CD8-positive, alpha-beta memory T cell (primary cell): ENCODE data around the gene SVIL. TPM values are rescaled to one million over a fixed set of nuclear protein-coding genes. Genes with fewer than 3 reads are reported as not detected.
"Not testable (repeated sequence)": the region's sequence is repeated elsewhere in the genome, so short reads cannot be mapped to it uniquely, and the experiment has no call there.

Source experiments
- CTCF ChIA-PET: fragments of 350-600 bp; sonication (Branson Sonifier 250); formaldehyde crosslinking; loops from one replicate; lab custom pipeline; 2021; ENCODE audit warnings: antibody characterized with exemption; lab: Charles Lee
- POLR2A ChIA-PET: fragments of 350-600 bp; sonication (Branson Sonifier 250); formaldehyde crosslinking; loops from one replicate; lab custom pipeline; 2021; ENCODE audit warnings: antibody characterized with exemption; lab: Charles Lee
- DNase-seq, 5 donors: peaks; one replicate each; pipeline versions ENCODE4 v3.0.0 to v3.0.0-alpha.2; 2020 to 2022; ENCODE audit warnings: mixed read lengths in 1 of 5
- H3K27ac ChIP-seq: one replicate; pipeline ENCODE4 v1.7.0; 2013; ENCODE audit warnings: low read depth, mild to moderate bottlenecking, low read length, moderate library complexity
- H3K27me3 ChIP-seq: 2 replicates; pipeline ENCODE4 v1.7.0; 2013; ENCODE audit warnings: low read length, mild to moderate bottlenecking; ENCODE audit not compliant: insufficient read depth, poor library complexity, severe bottlenecking
- H3K36me3 ChIP-seq: 2 replicates; pipeline ENCODE4 v1.7.0; 2013; ENCODE audit warnings: mild to moderate bottlenecking, low read length, moderate library complexity; ENCODE audit not compliant: insufficient read depth
- H3K4me1 ChIP-seq: 2 replicates; pipeline ENCODE4 v1.7.0; 2013; ENCODE audit warnings: mild to moderate bottlenecking, low read length, moderate library complexity; ENCODE audit not compliant: insufficient read depth
- H3K4me3 ChIP-seq: 2 replicates; pipeline ENCODE4 v1.7.0; 2013; ENCODE audit warnings: mild to moderate bottlenecking, low read length
- H3K9me3 ChIP-seq: 2 replicates; pipeline ENCODE4 v1.7.0; 2013; ENCODE audit warnings: mild to moderate bottlenecking, low read length
- H3K27ac Mint-ChIP-seq, 8 donors: one replicate each; pipeline ENCODE4 v1.8.0; 2020 to 2021; ENCODE audit warnings: mixed read lengths in 8 of 8, mild to moderate bottlenecking in 6 of 8, inconsistent platforms in 3 of 8, moderate library complexity in 3 of 8
- H3K27me3 Mint-ChIP-seq, 2 donors: one replicate each; pipeline ENCODE4 v1.8.0; 2020 to 2021; ENCODE audit warnings: mixed read lengths in 2 of 2, mild to moderate bottlenecking in 1 of 2, moderate library complexity in 1 of 2
- H3K36me3 Mint-ChIP-seq, 3 donors: one replicate each; pipeline ENCODE4 v1.8.0; 2020 to 2021; ENCODE audit warnings: mixed read lengths in 3 of 3, inconsistent platforms in 1 of 3, mild to moderate bottlenecking in 1 of 3
- H3K4me1 Mint-ChIP-seq, 3 donors: one replicate each; pipeline ENCODE4 v1.8.0; 2020 to 2021; ENCODE audit warnings: mixed read lengths in 3 of 3, inconsistent platforms in 1 of 3, mild to moderate bottlenecking in 1 of 3
- H3K4me3 Mint-ChIP-seq, 7 donors: one replicate each; pipeline ENCODE4 v1.8.0; 2020 to 2021; ENCODE audit warnings: mixed read lengths in 7 of 7, mild to moderate bottlenecking in 6 of 7, moderate library complexity in 4 of 7, inconsistent platforms in 2 of 7
- H3K9me3 Mint-ChIP-seq, 5 donors: one replicate each; pipeline ENCODE4 v1.8.0; 2020 to 2022; ENCODE audit warnings: mixed read lengths in 5 of 5, mild to moderate bottlenecking in 3 of 5, moderate library complexity in 2 of 5, inconsistent platforms in 1 of 5
- polyA plus RNA-seq: library from polyadenylated mRNA; unstranded; fragments of 300-500 nt; fragmentation: Illumina TruSeq; gene quantifications from one replicate; pipeline ENCODE4 v1.2.3, GENCODE V29; 2021
- total RNA-seq, 2 experiments: library from RNA; stranded (reverse); gene quantifications; one replicate each; pipeline ENCODE4 v1.2.3, GENCODE V29; 2021

SVIL gene
- total and polyA plus RNA-seq, 3 experiments from 2014 or later: 4.2 to 9.2 (median 5.9) TPM

GRCh38 chr10:29496341-29497162 lies 138.2 kb downstream of the SVIL start:
- Mint-ChIP-seq H3K9me3 (no peaks in the 10 kb centered on the region), H3K4me1 (peaks cover 0 to 5% (median 5%) of the 10 kb centered on the region in 3 donors), H3K4me3 (no peak overlapping the region), H3K27me3 (no peaks in the 10 kb centered on the region), H3K27ac (no peak overlapping the region), H3K36me3 (peaks cover 2 to 30% (median 22%) of the 10 kb centered on the region in 3 donors)
- H3K9me3 ChIP-seq: no peaks in the 10 kb centered on the region
- H3K27me3 ChIP-seq: no peaks in the 10 kb centered on the region
- no peaks in the 10 kb centered on the region for H3K4me1 ChIP-seq
- H3K36me3 ChIP-seq: no peaks in the 10 kb centered on the region
- DNase-seq: peak; percentile 25 to 68 (median 34)
- POLR2A ChIA-PET: no interaction called here
- no peak overlapping the region for H3K27ac ChIP-seq
- CTCF ChIA-PET: interaction anchor here (0.7 to 2.1 kb wide), 10 partner anchors 10 to 110 kb away, joined by 3 to 7 read pairs (median 4); no protein-coding TSS in a partner anchor
- H3K4me3 ChIP-seq: no peak overlapping the region

- H3K36me3 Mint-ChIP-seq: peaks cover 7 to 40% (median 24%) of the 10 kb centered on the region in 3 donors
- POLR2A ChIA-PET: no interaction called here
- H3K4me1 Mint-ChIP-seq: peaks cover 0 to 5% (median 5%) of the 10 kb centered on the region in 3 donors
Measured at GRCh38 chr10:29495366-29495765, 139.4 kb downstream of the SVIL start.

GRCh38 chr10:29493697-29494096 lies 141.1 kb downstream of the SVIL start:
- H3K4me1 Mint-ChIP-seq: peaks cover 0 to 5% (median 5%) of the 10 kb centered on the region in 3 donors
- H3K36me3 Mint-ChIP-seq: peaks cover 13 to 39% (median 24%) of the 10 kb centered on the region in 3 donors
- no peaks in the 10 kb centered on the region for H3K27me3 Mint-ChIP-seq
- no peaks in the 10 kb centered on the region for H3K9me3 ChIP-seq
- DNase-seq: no peak
- no peaks in the 10 kb centered on the region for H3K9me3 Mint-ChIP-seq
- ChIA-PET CTCF (no interaction called here), POLR2A (no interaction called here)
- H3K36me3 ChIP-seq: no peaks in the 10 kb centered on the region
- H3K27ac ChIP-seq: no peak overlapping the region
- H3K27me3 ChIP-seq: no peaks in the 10 kb centered on the region
- H3K27ac Mint-ChIP-seq: no peak overlapping the region
- no peak overlapping the region for H3K4me3 ChIP-seq
- H3K4me3 Mint-ChIP-seq: no peak overlapping the region
- no peaks in the 10 kb centered on the region for H3K4me1 ChIP-seq

More at GRCh38 chr10:29495366-29495765, 139.4 kb downstream of the SVIL start:
- Mint-ChIP-seq H3K9me3 (no peaks in the 10 kb centered on the region), H3K27me3 (no peaks in the 10 kb centered on the region), H3K27ac (peak overlapping the region in 1 of 8 donors; percentile 91), H3K4me3 (no peak overlapping the region)
- CTCF ChIA-PET: interaction anchor here (1.5 kb wide), 1 partner anchor 109 kb away, joined by 3 read pairs; no protein-coding TSS in a partner anchor
- Histone ChIP-seq H3K4me1 (no peaks in the 10 kb centered on the region), H3K36me3 (no peaks in the 10 kb centered on the region), H3K27ac (no peak overlapping the region), H3K9me3 (no peaks in the 10 kb centered on the region), H3K27me3 (no peaks in the 10 kb centered on the region), H3K4me3 (no peak overlapping the region)
- DNase-seq: no peak

GRCh38 chr10:29492774-29493173 lies 142.0 kb downstream of the SVIL start:
- peaks cover 16 to 48% (median 26%) of the 10 kb centered on the region in 3 donors for H3K36me3 Mint-ChIP-seq
- no peak overlapping the region for H3K27ac ChIP-seq
- ChIA-PET CTCF (no interaction called here), POLR2A (no interaction called here)
- H3K9me3 ChIP-seq: no peaks in the 10 kb centered on the region
- no peak overlapping the region for H3K27ac Mint-ChIP-seq
- peaks cover 1 to 5% (median 5%) of the 10 kb centered on the region in 3 donors for H3K4me1 Mint-ChIP-seq
- H3K4me3 ChIP-seq: no peak overlapping the region
- no peak overlapping the region for H3K4me3 Mint-ChIP-seq
- H3K27me3 ChIP-seq: no peaks in the 10 kb centered on the region
- H3K4me1 ChIP-seq: no peaks in the 10 kb centered on the region
- H3K36me3 ChIP-seq: no peaks in the 10 kb centered on the region
- H3K9me3 Mint-ChIP-seq: no peaks in the 10 kb centered on the region
- DNase-seq: no peak
- no peaks in the 10 kb centered on the region for H3K27me3 Mint-ChIP-seq

GRCh38 chr10:29491918-29492317 lies 142.9 kb downstream of the SVIL start:
- ChIA-PET POLR2A (no interaction called here), CTCF (no interaction called here)
- DNase-seq: no peak
- no peak overlapping the region for H3K4me3 ChIP-seq
- no peaks in the 10 kb centered on the region for H3K27me3 Mint-ChIP-seq
- H3K36me3 ChIP-seq: no peaks in the 10 kb centered on the region
- no peak overlapping the region for H3K27ac ChIP-seq
- no peaks in the 10 kb centered on the region for H3K4me1 ChIP-seq
- peaks cover 16 to 49% (median 26%) of the 10 kb centered on the region in 3 donors for H3K36me3 Mint-ChIP-seq
- no peak overlapping the region for H3K27ac Mint-ChIP-seq
- H3K9me3 ChIP-seq: no peaks in the 10 kb centered on the region
- no peak overlapping the region for H3K4me3 Mint-ChIP-seq
- H3K9me3 Mint-ChIP-seq: no peaks in the 10 kb centered on the region
- no peaks in the 10 kb centered on the region for H3K27me3 ChIP-seq
- peaks cover 7 to 9% (median 7%) of the 10 kb centered on the region in 3 donors for H3K4me1 Mint-ChIP-seq

- H3K27me3 ChIP-seq, H3K4me3 ChIP-seq, H3K4me1 ChIP-seq, DNase-seq, H3K27ac Mint-ChIP-seq, H3K9me3 Mint-ChIP-seq, H3K9me3 ChIP-seq, H3K36me3 ChIP-seq, POLR2A ChIA-PET, H3K27me3 Mint-ChIP-seq, CTCF ChIA-PET, H3K4me1 Mint-ChIP-seq, H3K27ac ChIP-seq, H3K4me3 Mint-ChIP-seq: not testable (repeated sequence)
- peaks cover 16 to 56% (median 24%) of the 10 kb centered on the region in 3 donors for H3K36me3 Mint-ChIP-seq
Measured at GRCh38 chr10:29490781-29491280, 143.9 kb downstream of the SVIL start.

- H3K4me3 ChIP-seq, POLR2A ChIA-PET, DNase-seq, CTCF ChIA-PET, H3K36me3 ChIP-seq, H3K4me3 Mint-ChIP-seq, H3K9me3 Mint-ChIP-seq, H3K27ac Mint-ChIP-seq, H3K4me1 ChIP-seq, H3K27ac ChIP-seq, H3K9me3 ChIP-seq, H3K27me3 Mint-ChIP-seq, H3K27me3 ChIP-seq: not testable (repeated sequence)
- Mint-ChIP-seq H3K36me3 (peaks cover 20 to 65% (median 21%) of the 10 kb centered on the region in 3 donors), H3K4me1 (peaks cover 4 to 13% (median 6%) of the 10 kb centered on the region in 3 donors)
Measured at GRCh38 chr10:29488471-29488870, 146.3 kb downstream of the SVIL start.

- H3K4me3 ChIP-seq, H3K9me3 Mint-ChIP-seq, H3K27ac ChIP-seq, H3K4me1 ChIP-seq, POLR2A ChIA-PET, CTCF ChIA-PET, H3K27me3 ChIP-seq, H3K27ac Mint-ChIP-seq, DNase-seq, H3K9me3 ChIP-seq, H3K4me3 Mint-ChIP-seq, H3K36me3 ChIP-seq, H3K27me3 Mint-ChIP-seq: not testable (repeated sequence)
- H3K4me1 Mint-ChIP-seq: peaks cover 9 to 18% (median 10%) of the 10 kb centered on the region in 3 donors
- H3K36me3 Mint-ChIP-seq: peaks cover 19 to 59% (median 20%) of the 10 kb centered on the region in 3 donors
Measured at GRCh38 chr10:29487884-29488266, 146.9 kb downstream of the SVIL start.
